Measurements from ENCODE around the gene MED13L.

DNA sequence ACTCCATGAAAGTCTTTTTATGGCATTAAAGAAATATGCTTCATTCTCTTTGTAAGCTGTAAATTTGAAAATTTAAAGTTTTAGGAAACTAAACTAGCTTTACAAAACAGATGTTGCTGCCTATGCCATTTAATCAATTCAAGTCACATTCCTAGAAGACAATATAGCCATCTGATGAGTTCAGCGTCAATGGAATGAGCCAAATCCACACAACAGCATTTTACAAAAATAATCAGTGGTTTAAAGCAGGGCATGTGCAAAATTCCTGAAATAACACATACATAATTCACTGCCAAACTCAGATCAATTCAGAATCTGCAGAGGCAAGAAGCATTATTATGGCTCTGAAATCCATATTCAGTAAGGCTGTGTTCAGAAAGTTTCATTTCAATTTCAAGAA is 75.6 kb downstream of the MED13L start:
- TF ChIP-seq, protein P1, sequence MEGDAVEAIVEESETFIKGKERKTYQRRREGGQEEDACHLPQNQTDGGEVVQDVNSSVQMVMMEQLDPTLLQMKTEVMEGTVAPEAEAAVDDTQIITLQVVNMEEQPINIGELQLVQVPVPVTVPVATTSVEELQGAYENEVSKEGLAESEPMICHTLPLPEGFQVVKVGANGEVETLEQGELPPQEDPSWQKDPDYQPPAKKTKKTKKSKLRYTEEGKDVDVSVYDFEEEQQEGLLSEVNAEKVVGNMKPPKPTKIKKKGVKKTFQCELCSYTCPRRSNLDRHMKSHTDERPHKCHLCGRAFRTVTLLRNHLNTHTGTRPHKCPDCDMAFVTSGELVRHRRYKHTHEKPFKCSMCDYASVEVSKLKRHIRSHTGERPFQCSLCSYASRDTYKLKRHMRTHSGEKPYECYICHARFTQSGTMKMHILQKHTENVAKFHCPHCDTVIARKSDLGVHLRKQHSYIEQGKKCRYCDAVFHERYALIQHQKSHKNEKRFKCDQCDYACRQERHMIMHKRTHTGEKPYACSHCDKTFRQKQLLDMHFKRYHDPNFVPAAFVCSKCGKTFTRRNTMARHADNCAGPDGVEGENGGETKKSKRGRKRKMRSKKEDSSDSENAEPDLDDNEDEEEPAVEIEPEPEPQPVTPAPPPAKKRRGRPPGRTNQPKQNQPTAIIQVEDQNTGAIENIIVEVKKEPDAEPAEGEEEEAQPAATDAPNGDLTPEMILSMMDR (IDR thresholded peaks at IDR 0.05) = no peak
- TF ChIP-seq POLR2A (IDR thresholded peaks at IDR 0.05) = no peak
